ENCODE measurements around the gene OTOF.

The OTOF gene

GRCh38 chr2:26495705-26496297 is 17.9 kb upstream of the OTOF start:
- DNase-seq: no peak

- DNase-seq: no peak
Observed at GRCh38 chr2:26494891-26495290, 17.0 kb upstream of the OTOF start.

GRCh38 chr2:26494199-26494598 is 16.3 kb upstream of the OTOF start:
- DNase-seq: no peak

GRCh38 chr2:26493566-26493965 is 15.6 kb upstream of the OTOF start:
- DNase-seq: no peak

- DNase-seq: no peak
Observed at GRCh38 chr2:26492749-26493515, 15.0 kb upstream of the OTOF start.

- no peak for DNase-seq
Observed at GRCh38 chr2:26491563-26492167, 13.7 kb upstream of the OTOF start.

GRCh38 chr2:26489213-26489850 is 11.4 kb upstream of the OTOF start:
- DNase-seq: no peak

GRCh38 chr2:26488463-26489212 is 10.7 kb upstream of the OTOF start:
- DNase-seq: no peak

GRCh38 chr2:26487192-26487591 is 9.3 kb upstream of the OTOF start:
- DNase-seq: no peak

GRCh38 chr2:26486789-26487188 is 8.9 kb upstream of the OTOF start:
- DNase-seq: no peak

- no peak for DNase-seq
Observed at GRCh38 chr2:26485725-26486418, 7.9 kb upstream of the OTOF start.

GRCh38 chr2:26485099-26485498 is 7.2 kb upstream of the OTOF start:
- DNase-seq: no peak

- DNase-seq: no peak
Observed at GRCh38 chr2:26484579-26484978, 6.7 kb upstream of the OTOF start.

GRCh38 chr2:26483957-26484565 is 6.1 kb upstream of the OTOF start:
- no peak for DNase-seq

- no peak for DNase-seq
Observed at GRCh38 chr2:26483516-26483915, 5.6 kb upstream of the OTOF start.

- no peak for DNase-seq
Observed at GRCh38 chr2:26483027-26483326, 5.1 kb upstream of the OTOF start.

GRCh38 chr2:26482211-26483026 is 4.5 kb upstream of the OTOF start:
- DNase-seq: no peak

- DNase-seq: no peak
Observed at GRCh38 chr2:26481706-26482105, 3.8 kb upstream of the OTOF start.

- no peak for DNase-seq
Observed at GRCh38 chr2:26480566-26481423, 2.9 kb upstream of the OTOF start.

Data from activated CD4-positive, alpha-beta T cell treated with anti-CD3 and anti-CD28 coated beads for 1 hour (primary cell).